ENCODE data around the gene CIB1.
"Not testable (repeated sequence)": the region's sequence is repeated elsewhere in the genome, so short reads cannot be mapped to it uniquely, and the experiment has no call there.

Gene CIB1

DNA sequence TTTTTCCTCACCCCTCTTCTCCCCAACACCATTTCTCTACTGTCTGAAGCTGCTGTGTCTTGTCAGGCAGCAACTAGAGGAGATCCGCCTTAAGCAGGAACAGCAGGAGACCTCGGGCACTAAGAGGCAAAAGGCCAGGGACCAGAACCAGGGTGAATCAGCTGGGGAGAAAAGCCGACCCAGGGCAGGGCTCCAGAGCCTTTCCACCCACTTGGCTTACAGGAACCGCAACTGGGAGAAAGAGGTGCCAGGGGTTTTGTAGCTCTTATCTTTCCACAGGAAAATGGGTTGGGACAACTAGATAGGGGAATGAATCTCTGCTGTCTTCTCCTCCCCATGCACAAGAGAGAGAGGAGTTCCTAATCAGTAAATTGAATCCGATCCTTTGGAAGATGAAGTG, 28.7 kb upstream of the CIB1 start:
- H3K4me1 ChIP-seq (ENCODE audit: insufficient read depth, low read length) = peaks cover 7% of the 10 kb centered on the region
- peaks cover 8% of the 10 kb centered on the region for H3K36me3 ChIP-seq (ENCODE audit: insufficient read depth, low read depth, low read length)
- no peaks in the 10 kb centered on the region for H3K9me3 ChIP-seq (ENCODE audit: insufficient read depth, low read depth, low read length)
- H3K4me3 ChIP-seq (ENCODE audit: low read length) = no peak overlapping the region
- no peak overlapping the region for H3K9ac ChIP-seq (ENCODE audit: low read depth, low read length)
- H3K27me3 ChIP-seq (ENCODE audit: insufficient read depth, low read length) = no peaks in the 10 kb centered on the region
- H3K27ac ChIP-seq (ENCODE audit: low read length) = no peak overlapping the region

DNA sequence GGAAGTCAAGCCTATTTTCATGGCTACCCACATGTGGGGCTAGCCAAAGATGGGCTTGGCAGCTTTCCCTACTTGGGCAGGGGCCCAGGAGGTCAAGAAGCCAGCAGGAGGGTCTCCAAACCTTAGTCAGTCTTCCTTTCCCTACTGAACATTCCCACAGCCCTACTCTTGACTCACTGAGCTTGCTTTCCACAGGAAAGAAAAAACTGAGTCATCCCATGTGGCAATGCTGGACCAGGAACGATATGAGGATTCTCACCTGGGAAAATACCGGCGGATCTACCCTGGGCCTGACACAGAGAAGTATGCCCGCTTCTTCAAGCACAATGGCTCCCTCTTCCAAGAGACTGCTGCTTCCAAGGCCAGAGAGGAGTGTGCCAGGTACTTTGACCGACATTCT, 28.1 kb upstream of the CIB1 start:
- H3K9me3 ChIP-seq (ENCODE audit: insufficient read depth, low read depth, low read length) = no peaks in the 10 kb centered on the region
- no peak overlapping the region for H3K9ac ChIP-seq (ENCODE audit: low read depth, low read length)
- H3K4me3 ChIP-seq (ENCODE audit: low read length) = no peak overlapping the region
- H3K27me3 ChIP-seq (ENCODE audit: insufficient read depth, low read length) = no peaks in the 10 kb centered on the region
- H3K36me3 ChIP-seq (ENCODE audit: insufficient read depth, low read depth, low read length) = 0 out of 2 replicates have a peak, but pooled peaks cover 2% of the 10 kb centered on the region
- H3K27ac ChIP-seq (ENCODE audit: low read length) = no peak overlapping the region
- peaks cover 7% of the 10 kb centered on the region for H3K4me1 ChIP-seq (ENCODE audit: insufficient read depth, low read length)

DNA sequence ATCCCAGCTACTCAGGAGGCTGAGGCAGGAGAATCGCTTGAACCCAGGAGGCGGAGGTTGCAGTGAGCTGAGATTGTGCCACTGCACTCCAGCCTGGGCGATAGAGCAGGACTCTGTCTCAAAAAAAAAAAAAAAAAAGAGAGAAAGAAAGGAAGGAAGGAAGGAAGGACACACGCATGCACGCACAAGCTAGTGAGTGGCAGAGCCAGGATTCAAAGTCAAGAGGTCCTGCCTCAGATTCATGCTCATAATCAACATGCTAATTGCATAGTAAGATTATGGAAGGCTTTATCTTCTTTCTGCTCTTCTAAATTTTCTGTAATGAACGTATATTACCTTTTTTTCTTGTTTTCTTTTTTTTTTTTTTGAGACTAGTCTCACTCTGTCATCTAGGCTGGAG, 27.0 kb upstream of the CIB1 start:
- H3K4me1 ChIP-seq (ENCODE audit: insufficient read depth, low read length); H3K9ac ChIP-seq (ENCODE audit: low read depth, low read length): not testable (repeated sequence)

DNA sequence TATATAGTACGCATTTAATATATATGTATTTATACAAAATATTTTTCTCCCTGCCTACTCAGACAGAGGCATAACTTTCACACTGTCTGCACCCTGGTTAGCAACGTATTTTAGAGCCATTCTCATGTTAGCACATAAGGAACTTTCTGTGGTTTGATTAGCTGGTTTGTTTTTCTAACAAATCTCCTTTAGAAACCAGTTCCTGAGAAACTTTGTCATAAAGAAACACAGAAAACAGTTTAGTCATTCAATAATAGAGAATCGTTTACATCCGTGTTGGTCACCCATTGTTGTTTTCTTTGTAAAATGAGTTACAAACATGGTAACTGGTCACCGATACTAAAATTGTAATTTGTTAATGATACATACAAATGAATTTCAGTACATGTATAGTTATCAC, 25.8 kb upstream of the CIB1 start:
- H3K27ac ChIP-seq (ENCODE audit: low read length) = no peak overlapping the region
- no peaks in the 10 kb centered on the region for H3K27me3 ChIP-seq (ENCODE audit: insufficient read depth, low read length)

More for the DNA sequence above, 27.0 kb upstream of the CIB1 start:
- H3K9me3 ChIP-seq (ENCODE audit: insufficient read depth, low read depth, low read length); H3K4me3 ChIP-seq (ENCODE audit: low read length); H3K27me3 ChIP-seq (ENCODE audit: insufficient read depth, low read length); H3K36me3 ChIP-seq (ENCODE audit: insufficient read depth, low read depth, low read length); H3K27ac ChIP-seq (ENCODE audit: low read length): not testable (repeated sequence)

DNA sequence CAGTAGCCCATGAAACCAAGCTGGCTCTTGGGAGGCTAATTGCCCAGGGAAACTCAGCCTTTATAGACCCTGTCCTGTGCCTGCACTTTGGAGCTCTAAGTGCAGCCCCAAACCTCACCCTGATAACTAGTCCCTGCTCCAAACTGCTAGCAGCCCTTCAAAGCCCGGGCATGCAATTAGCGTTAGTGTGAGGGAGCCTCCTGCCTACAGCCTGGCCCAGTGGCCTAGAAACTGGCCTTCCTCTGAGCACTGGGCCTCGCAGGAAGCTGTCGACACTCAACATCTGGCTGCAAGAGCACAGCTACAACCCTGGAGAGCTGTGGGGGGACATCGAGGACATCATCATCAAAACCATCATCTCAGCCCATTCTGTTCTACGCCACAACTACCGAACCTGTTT, 24.0 kb upstream of the CIB1 start:
- Histone ChIP-seq H3K27me3 (ENCODE audit: insufficient read depth, low read length) (no peaks in the 10 kb centered on the region), H3K9me3 (ENCODE audit: insufficient read depth, low read depth, low read length) (no peaks in the 10 kb centered on the region), H3K36me3 (ENCODE audit: insufficient read depth, low read depth, low read length) (no peaks in the 10 kb centered on the region), H3K4me1 (ENCODE audit: insufficient read depth, low read length) (no peaks in the 10 kb centered on the region; the same call in 1 of the 2 replicates), H3K27ac (ENCODE audit: low read length) (no peak overlapping the region), H3K9ac (ENCODE audit: low read depth, low read length) (no peak overlapping the region), H3K4me3 (ENCODE audit: low read length) (no peak overlapping the region)

More for the DNA sequence above, 25.8 kb upstream of the CIB1 start:
- Histone ChIP-seq H3K4me1 (ENCODE audit: insufficient read depth, low read length) (peaks cover 2% of the 10 kb centered on the region), H3K9me3 (ENCODE audit: insufficient read depth, low read depth, low read length) (no peaks in the 10 kb centered on the region), H3K36me3 (ENCODE audit: insufficient read depth, low read depth, low read length) (no peaks in the 10 kb centered on the region), H3K4me3 (ENCODE audit: low read length) (no peak overlapping the region), H3K9ac (ENCODE audit: low read depth, low read length) (no peak overlapping the region)

DNA sequence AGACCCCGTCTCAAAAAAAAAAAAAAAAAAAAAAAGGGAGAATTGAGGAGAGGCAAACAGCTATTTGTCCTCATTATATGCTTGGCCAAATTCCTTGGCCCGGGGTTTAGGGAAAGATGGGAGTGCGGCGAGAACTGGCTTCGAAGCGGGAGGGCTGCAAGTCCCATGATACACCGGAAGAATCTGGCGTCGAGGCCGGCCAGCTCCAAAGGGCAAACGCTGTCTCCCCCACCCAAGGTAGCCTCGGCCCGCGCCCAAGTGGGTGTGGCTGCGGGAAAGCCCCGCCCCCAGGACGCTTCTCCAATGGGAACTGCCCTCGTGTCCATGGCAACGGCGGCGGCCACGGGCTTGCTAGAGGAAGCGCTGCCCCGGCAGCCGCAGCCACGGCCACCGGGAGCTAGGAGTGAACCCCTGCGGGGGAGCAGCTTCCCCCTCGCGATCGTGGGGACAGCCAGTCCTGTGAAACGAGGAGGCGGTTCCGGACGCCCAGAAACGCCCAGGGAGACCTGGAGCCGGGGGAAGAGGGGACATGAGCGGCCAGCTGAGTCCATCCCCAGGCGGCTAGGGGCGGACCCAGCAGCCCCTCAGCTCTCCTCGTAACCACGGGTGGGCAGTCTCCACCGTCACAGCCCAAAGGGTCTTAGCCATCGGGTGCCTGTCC, 15.6 kb upstream of the CIB1 start, which contains the start of gene TTLL13:
Gene TTLL13, plus strand, starts transcription at position 354 of the 661 bp plus-strand sequence. CDS start 1,075 bp downstream, outside the sequence.
- peak within 1 kb of the TSS; percentile 76 for H3K4me3 ChIP-seq (ENCODE audit: low read length)
- H3K27ac ChIP-seq (ENCODE audit: low read length) = no peak within 1 kb of the TSS
- H3K9ac ChIP-seq (ENCODE audit: low read depth, low read length) = peak within 1 kb of the TSS; percentile 56; the same call in 1 of the 2 replicates
- H3K4me1 ChIP-seq (ENCODE audit: insufficient read depth, low read length) = no peaks in the 10 kb centered on the region
- H3K36me3 ChIP-seq (ENCODE audit: insufficient read depth, low read depth, low read length) = no peaks in the 10 kb centered on the region
- no peaks in the 10 kb centered on the region for H3K9me3 ChIP-seq (ENCODE audit: insufficient read depth, low read depth, low read length)
- H3K27me3 ChIP-seq (ENCODE audit: insufficient read depth, low read length) = peaks cover 4% of the 10 kb centered on the region

DNA sequence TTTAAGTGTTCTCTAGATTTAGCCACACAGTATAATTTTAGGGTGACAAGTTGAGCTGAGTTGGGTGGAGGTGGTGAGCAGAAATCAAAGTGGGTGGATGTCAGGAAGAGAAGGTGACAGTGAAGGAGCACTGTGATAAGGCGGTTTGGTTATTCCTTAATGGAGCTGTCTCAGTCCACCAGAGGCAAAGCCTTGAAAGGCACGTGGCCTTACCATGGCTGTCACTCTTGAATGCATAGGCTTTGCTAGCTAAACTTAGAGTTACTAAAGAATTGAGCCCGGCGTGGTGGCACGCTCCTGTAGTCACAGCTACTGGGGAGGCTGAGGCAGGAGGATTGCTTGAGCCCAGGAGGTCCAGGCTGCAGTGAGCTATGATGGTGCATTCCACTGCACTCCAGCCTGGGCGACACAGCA, 15.1 kb upstream of the CIB1 start:
- H3K9me3 ChIP-seq (ENCODE audit: insufficient read depth, low read depth, low read length) = no peaks in the 10 kb centered on the region
- no peak overlapping the region for H3K27ac ChIP-seq (ENCODE audit: low read length)
- H3K4me1 ChIP-seq (ENCODE audit: insufficient read depth, low read length) = no peaks in the 10 kb centered on the region
- no peak overlapping the region for H3K9ac ChIP-seq (ENCODE audit: low read depth, low read length)
- H3K27me3 ChIP-seq (ENCODE audit: insufficient read depth, low read length) = peaks cover 4% of the 10 kb centered on the region
- no peaks in the 10 kb centered on the region for H3K36me3 ChIP-seq (ENCODE audit: insufficient read depth, low read depth, low read length)
- peak overlapping the region; percentile 76; the same call in 1 of the 2 replicates for H3K4me3 ChIP-seq (ENCODE audit: low read length)

DNA sequence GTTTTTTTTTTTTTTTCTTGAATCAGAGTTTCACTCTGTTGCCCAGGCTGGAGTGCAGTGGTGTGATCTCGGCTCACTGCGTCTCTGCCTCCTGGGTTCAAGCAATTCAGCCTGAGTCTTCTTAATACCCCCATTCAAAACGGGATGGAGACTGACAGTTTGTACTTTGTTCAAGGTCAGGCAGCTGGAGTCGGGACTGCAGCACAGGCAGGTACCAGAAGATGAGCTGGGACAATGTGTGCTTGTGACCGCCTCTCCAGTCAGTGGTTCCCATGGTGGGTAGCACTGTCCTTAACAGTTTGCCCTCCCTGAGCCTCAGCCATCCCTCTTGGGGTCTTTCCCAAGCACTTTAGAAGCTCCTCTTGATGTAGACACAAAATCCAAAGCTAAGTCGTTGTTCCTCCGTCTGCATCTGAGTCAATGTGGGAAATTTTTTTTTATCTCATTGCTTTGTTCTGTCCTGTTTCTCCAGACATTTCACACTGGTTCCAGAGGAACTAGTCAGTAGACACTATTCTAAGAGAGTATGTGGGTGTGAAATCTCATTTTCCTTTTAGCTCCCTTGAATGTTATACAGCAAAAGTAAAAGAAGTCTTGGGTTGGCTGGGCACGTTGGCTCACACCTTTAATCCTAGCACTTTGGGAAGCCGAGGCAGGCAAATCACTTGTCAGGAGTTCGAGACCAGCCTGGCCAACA, 10.3 kb upstream of the CIB1 start:
- no peaks in the 10 kb centered on the region; the same call in 1 of the 2 replicates for H3K27me3 ChIP-seq (ENCODE audit: insufficient read depth, low read length)
- H3K4me3 ChIP-seq (ENCODE audit: low read length) = no peak overlapping the region
- H3K9me3 ChIP-seq (ENCODE audit: insufficient read depth, low read depth, low read length) = no peaks in the 10 kb centered on the region
- H3K4me1 ChIP-seq (ENCODE audit: insufficient read depth, low read length) = no peaks in the 10 kb centered on the region
- no peak overlapping the region for H3K9ac ChIP-seq (ENCODE audit: low read depth, low read length)
- H3K27ac ChIP-seq (ENCODE audit: low read length) = no peak overlapping the region
- no peaks in the 10 kb centered on the region for H3K36me3 ChIP-seq (ENCODE audit: insufficient read depth, low read depth, low read length)

DNA sequence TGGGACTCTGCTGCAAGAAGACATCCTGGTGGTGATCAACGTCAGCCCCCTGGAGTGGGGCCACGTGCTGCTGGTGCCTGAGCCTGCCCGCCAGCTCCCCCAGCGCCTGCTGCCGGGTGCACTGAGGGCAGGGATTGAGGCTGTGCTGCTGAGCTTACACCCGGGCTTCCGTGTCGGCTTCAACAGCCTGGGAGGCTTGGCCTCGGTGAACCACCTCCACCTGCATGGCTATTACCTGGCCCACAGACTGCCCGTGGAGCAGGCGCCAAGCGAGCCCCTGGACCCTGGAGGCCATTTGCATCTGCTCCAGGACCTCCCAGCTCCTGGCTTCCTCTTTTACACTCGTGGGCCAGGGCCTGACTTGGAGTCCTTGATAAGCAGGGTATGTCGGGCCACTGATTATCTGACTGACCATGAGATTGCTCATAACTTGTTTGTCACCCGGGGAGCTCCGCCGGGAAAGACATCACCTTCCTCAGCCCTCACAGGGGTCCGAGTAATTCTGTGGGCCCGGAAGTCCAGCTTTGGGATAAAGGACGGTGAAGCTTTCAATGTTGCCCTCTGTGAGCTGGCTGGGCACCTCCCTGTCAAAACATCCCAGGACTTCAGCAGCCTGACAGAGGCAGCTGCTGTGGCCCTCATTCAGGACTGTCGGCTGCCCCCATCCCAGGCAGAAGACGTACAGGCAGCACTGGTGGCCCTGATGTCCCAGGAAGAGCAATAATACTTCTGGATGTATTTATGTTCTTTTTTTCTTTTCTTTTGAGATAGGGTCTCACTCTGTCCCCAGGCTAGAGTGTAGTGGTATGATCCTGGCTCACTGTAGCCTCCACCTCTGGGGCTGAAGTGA, 7.8 kb upstream of the CIB1 start:
- Histone ChIP-seq H3K4me3 (ENCODE audit: low read length) (no peak overlapping the region), H3K36me3 (ENCODE audit: insufficient read depth, low read depth, low read length) (no peaks in the 10 kb centered on the region; the same call in 1 of the 2 replicates), H3K9ac (ENCODE audit: low read depth, low read length) (no peak overlapping the region), H3K4me1 (ENCODE audit: insufficient read depth, low read length) (no peaks in the 10 kb centered on the region), H3K27ac (ENCODE audit: low read length) (no peak overlapping the region), H3K27me3 (ENCODE audit: insufficient read depth, low read length) (no peaks in the 10 kb centered on the region), H3K9me3 (ENCODE audit: insufficient read depth, low read depth, low read length) (no peaks in the 10 kb centered on the region)

DNA sequence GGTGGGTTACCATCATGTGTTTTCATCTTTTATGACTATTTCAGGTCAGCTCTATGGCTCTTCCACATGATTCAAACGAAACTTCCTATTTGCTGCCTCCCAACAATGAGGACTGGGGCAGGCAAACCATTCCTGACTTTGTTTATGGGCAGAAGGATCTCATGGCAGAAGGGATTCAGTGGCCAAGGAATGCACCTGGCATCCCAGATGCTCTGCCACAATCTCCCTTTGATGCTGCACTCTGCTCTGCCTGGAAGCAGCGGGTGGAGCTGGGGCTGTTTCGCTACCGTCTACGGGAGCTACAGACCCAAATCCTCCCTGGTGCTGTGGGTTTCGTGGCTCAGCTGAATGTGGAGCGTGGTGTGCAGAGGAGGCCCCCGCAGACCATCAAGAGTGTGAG, 7.1 kb upstream of the CIB1 start:
- no peaks in the 10 kb centered on the region for H3K9me3 ChIP-seq (ENCODE audit: insufficient read depth, low read depth, low read length)
- no peak overlapping the region for H3K4me3 ChIP-seq (ENCODE audit: low read length)
- H3K9ac ChIP-seq (ENCODE audit: low read depth, low read length) = no peak overlapping the region
- H3K27ac ChIP-seq (ENCODE audit: low read length) = no peak overlapping the region
- H3K27me3 ChIP-seq (ENCODE audit: insufficient read depth, low read length) = no peaks in the 10 kb centered on the region
- no peaks in the 10 kb centered on the region; the same call in 1 of the 2 replicates for H3K36me3 ChIP-seq (ENCODE audit: insufficient read depth, low read depth, low read length)
- H3K4me1 ChIP-seq (ENCODE audit: insufficient read depth, low read length) = no peaks in the 10 kb centered on the region

DNA sequence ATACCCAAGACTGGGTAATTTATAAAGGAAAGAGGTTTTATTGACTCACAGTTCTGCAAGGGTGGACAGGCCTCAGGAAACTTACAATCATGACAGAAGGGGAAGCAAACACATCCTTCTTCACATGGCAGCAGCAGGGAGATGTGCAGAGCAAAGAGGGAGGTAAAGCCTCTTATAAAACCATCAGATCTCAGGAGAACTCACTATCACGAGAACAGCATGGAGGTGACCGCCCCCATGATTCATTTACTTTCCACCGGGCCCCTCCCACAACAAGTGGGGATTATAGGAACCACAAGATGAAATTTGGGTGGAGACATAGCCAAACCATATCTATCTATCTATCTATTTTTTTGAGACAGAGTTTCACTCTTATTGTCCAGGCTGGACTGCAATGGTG, 5.6 kb upstream of the CIB1 start:
- H3K27ac ChIP-seq (ENCODE audit: low read length) = no peak overlapping the region
- no peaks in the 10 kb centered on the region for H3K27me3 ChIP-seq (ENCODE audit: insufficient read depth, low read length)
- H3K36me3 ChIP-seq (ENCODE audit: insufficient read depth, low read depth, low read length) = no peaks in the 10 kb centered on the region; the same call in 1 of the 2 replicates

More for the DNA sequence above, 5.6 kb upstream of the CIB1 start:
- no peaks in the 10 kb centered on the region; the same call in 1 of the 2 replicates for H3K4me1 ChIP-seq (ENCODE audit: insufficient read depth, low read length)
- H3K9me3 ChIP-seq (ENCODE audit: insufficient read depth, low read depth, low read length) = no peaks in the 10 kb centered on the region
- H3K9ac ChIP-seq (ENCODE audit: low read depth, low read length) = no peak overlapping the region
- H3K4me3 ChIP-seq (ENCODE audit: low read length) = no peak overlapping the region
